IMR-90 (cell line): Measurements from ENCODE around the gene HPN. TPM values are rescaled to one million over a fixed set of nuclear protein-coding genes. Genes with fewer than 3 reads are reported as not detected.
"Not testable (repeated sequence)": the region's sequence is repeated elsewhere in the genome, so short reads cannot be mapped to it uniquely, and the experiment has no call there.

Experiments used
- ATAC-seq: fragments of 200-7000 bp; cut with Tn5 transposase; 2 replicates; pipeline ENCODE4 v1.9.1; 2020; ENCODE audit warnings: low read depth, mild to moderate bottlenecking, moderate library complexity
- BruUV-seq: library from RNA; stranded (reverse); fragments of 400-500 nt; replicated peaks from 2 replicates; lab custom pipeline; 2021; lab: Mats Ljungman, UMichigan
- CTCF ChIA-PET: fragments of 300-600 bp; formaldehyde crosslinking; extraction: SDS; loops from one replicate; lab custom pipeline; 2021; ENCODE audit warnings: antibody characterized with exemption; lab: Yijun Ruan, JAX
- POLR2A ChIA-PET: fragments of 300-600 bp; sonication (Branson Sonifier 250); formaldehyde crosslinking; loops from one replicate; lab custom pipeline; 2022; ENCODE audit warnings: antibody characterized with exemption; ENCODE audit not compliant: unreplicated experiment; lab: Charles Lee
- DNase-seq: peaks from one replicate; pipeline ENCODE4 v3.0.0; 2013
- H2AFZ ChIP-seq: replicated peaks from 2 replicates; pipeline ENCODE3; 2013; ENCODE audit warnings: low read length, mild to moderate bottlenecking; ENCODE audit not compliant: poor library complexity
- H2AK5ac ChIP-seq: 2 replicates; pipeline ENCODE4 v1.6.1; 2013; ENCODE audit warnings: low read depth, low read length, inconsistent platforms
- H2AK9ac ChIP-seq: replicated peaks from 2 replicates; pipeline ENCODE3; 2013; ENCODE audit warnings: mild to moderate bottlenecking, low read depth, low read length, moderate library complexity; ENCODE audit not compliant: poor library complexity
- H2BK120ac ChIP-seq: 2 replicates; pipeline ENCODE4 v1.6.1; 2013; ENCODE audit warnings: low read depth, low read length, inconsistent platforms
- H2BK15ac ChIP-seq: 3 replicates; pipeline ENCODE4 v1.6.1; 2013; ENCODE audit warnings: low read depth, low read length, inconsistent platforms
- H2BK20ac ChIP-seq: 2 replicates; pipeline ENCODE4 v1.6.1; 2013; ENCODE audit warnings: low read depth, mild to moderate bottlenecking, inconsistent platforms, low read length, moderate library complexity
- H2BK5ac ChIP-seq: 2 replicates; pipeline ENCODE4 v1.6.1; 2013; ENCODE audit warnings: mild to moderate bottlenecking, low read depth, low read length, inconsistent platforms; ENCODE audit not compliant: poor library complexity, severe bottlenecking
- H3K14ac ChIP-seq: replicated peaks from 2 replicates; pipeline ENCODE4 v1.6.1; 2013; ENCODE audit warnings: low read depth, low read length, inconsistent platforms
- H3K18ac ChIP-seq: 2 replicates; pipeline ENCODE4 v1.6.1; 2013; ENCODE audit warnings: low read depth, low read length, control low read depth
- H3K23ac ChIP-seq: 2 replicates; pipeline ENCODE4 v1.6.1; 2013; ENCODE audit warnings: low read depth, low read length, inconsistent platforms
- H3K27ac ChIP-seq: 2 replicates; pipeline ENCODE4 v1.5.1; 2013; ENCODE audit warnings: mild to moderate bottlenecking, control low read depth, low read length; ENCODE audit not compliant: insufficient read depth
- H3K27me3 ChIP-seq: 2 replicates; pipeline ENCODE4 v1.6.1; 2013; ENCODE audit warnings: low read length; ENCODE audit not compliant: control insufficient read depth, insufficient read depth
- H3K36me3 ChIP-seq: 2 replicates; pipeline ENCODE4 v1.6.1; 2013; ENCODE audit warnings: low read length, mixed read lengths; ENCODE audit not compliant: control insufficient read depth, insufficient read depth
- H3K4ac ChIP-seq: 2 replicates; pipeline ENCODE4 v1.6.1; 2013; ENCODE audit warnings: low read depth, low read length, inconsistent platforms
- H3K4me1 ChIP-seq: 2 replicates; pipeline ENCODE4 v1.6.1; 2013; ENCODE audit warnings: low read length, mixed read lengths; ENCODE audit not compliant: control insufficient read depth, insufficient read depth
- H3K4me2 ChIP-seq: 2 replicates; pipeline ENCODE4 v1.6.1; 2013; ENCODE audit warnings: low read depth, mild to moderate bottlenecking, control low read depth, low read length, moderate library complexity
- H3K4me3 ChIP-seq: 2 replicates; pipeline ENCODE4 v1.5.1; 2013; ENCODE audit warnings: low read depth, mild to moderate bottlenecking, control low read depth, low read length, moderate library complexity; ENCODE audit not compliant: insufficient read depth
- H3K56ac ChIP-seq: 2 replicates; pipeline ENCODE4 v1.6.1; 2013; ENCODE audit warnings: low read length, inconsistent platforms; ENCODE audit not compliant: insufficient read depth; ENCODE audit errors: extremely low read depth
- H3K79me1 ChIP-seq, 2 experiments: 2 replicates each; pipeline ENCODE4 v1.6.1; 2013; ENCODE audit warnings: low read length in 2 of 2, inconsistent platforms in 1 of 2, low read depth in 1 of 2
- H3K9ac ChIP-seq: 2 replicates; pipeline ENCODE4 v1.6.1; 2013; ENCODE audit warnings: low read depth, low read length, control low read depth
- H3K9me1 ChIP-seq: 2 replicates; pipeline ENCODE4 v1.6.1; 2013; ENCODE audit warnings: low read length, inconsistent platforms; ENCODE audit not compliant: insufficient read depth
- H3K9me3 ChIP-seq: 2 replicates; pipeline ENCODE4 v1.6.1; 2013; ENCODE audit warnings: low read length; ENCODE audit not compliant: control insufficient read depth, insufficient read depth
- H4K20me1 ChIP-seq: 2 replicates; pipeline ENCODE4 v1.6.1; 2013; ENCODE audit warnings: low read length, inconsistent platforms; ENCODE audit not compliant: insufficient read depth
- H4K5ac ChIP-seq: 2 replicates; pipeline ENCODE4 v1.6.1; 2013; ENCODE audit warnings: mild to moderate bottlenecking, low read depth, low read length, control low read depth
- H4K8ac ChIP-seq, 2 experiments: 2 replicates each; pipeline ENCODE4 v1.6.1; 2013; ENCODE audit warnings: low read depth in 2 of 2, low read length in 2 of 2, control low read depth in 1 of 2, inconsistent platforms in 1 of 2
- H4K91ac ChIP-seq: 2 replicates; pipeline ENCODE4 v1.6.1; 2013; ENCODE audit warnings: low read depth, low read length, inconsistent platforms; ENCODE audit not compliant: insufficient read depth
- WGBS, 2 experiments: methylation state at CpG; one replicate each; pipeline versions ENCODE4 v1.1.5 to v1.1.7; 2013; ENCODE audit warnings: missing lambda C conversion rate in 2 of 2; ENCODE audit not compliant: insufficient read length in 1 of 2; ENCODE audit errors: extremely low coverage in 2 of 2; 5-methylcytosine and 5-hydroxymethylcytosine counted together
- dilution Hi-C: fragments of 300-500 bp; cut with HindIII; formaldehyde crosslinking; loops from one replicate; pipeline ENCODE4 v1.14.3; 2018; ENCODE audit warnings: low sequenced_read_pairs; ENCODE audit not compliant: unreplicated experiment
- in situ Hi-C: fragments of 300-500 bp; cut with MboI; formaldehyde crosslinking; loops from 3 replicates; pipeline ENCODE4 v1.14.3; 2019; ENCODE audit warnings: low sequenced_read_pairs, inconsistent platforms, mixed read lengths
- intact Hi-C: fragments of 100-400 bp; cut with micrococcal nuclease; formaldehyde crosslinking; loops from 2 replicates; pipeline ENCODE4 v1.10.0; 2022
- polyA plus RNA-seq, 3 experiments: library from polyadenylated mRNA; depleted of rRNA; stranded (reverse); fragments of >200 nt; gene quantifications; 2 replicates each; pipeline ENCODE4 v1.2.3, GENCODE V29; 2012; ENCODE audit warnings: low replicate concordance in 1 of 3
- total RNA-seq: library from RNA; depleted of rRNA; stranded (reverse); fragments of >200 nt; gene quantifications from 2 replicates; pipeline ENCODE4 v1.2.3, GENCODE V29; 2012

Gene HPN
- total and polyA plus RNA-seq, 2 of the 4 experiments (the other 2 are of a cell fraction) = not detected

DNA sequence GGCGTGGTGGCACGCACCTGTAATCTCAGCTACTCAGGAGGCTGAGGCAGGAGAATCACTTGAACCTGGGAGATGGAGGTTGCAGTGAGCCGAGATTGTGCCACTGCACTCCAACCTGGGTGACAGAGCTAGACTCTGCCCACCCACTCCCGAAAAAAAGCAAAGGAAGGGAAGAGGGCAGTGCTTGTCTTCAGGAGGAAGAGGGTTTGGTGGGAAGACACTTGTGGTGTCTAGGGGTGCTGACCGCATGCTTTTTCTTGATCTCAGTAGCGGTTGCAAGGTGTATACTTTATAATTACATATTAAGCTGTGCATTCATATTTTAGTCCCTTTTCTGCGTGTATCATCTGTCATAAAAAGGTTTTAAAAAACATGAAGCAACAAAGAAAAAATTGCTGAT lies 48.9 kb upstream of the HPN start:
- H3K56ac ChIP-seq, H3K4me2 ChIP-seq, H3K79me1 ChIP-seq, H3K23ac ChIP-seq, H3K36me3 ChIP-seq, H2AK9ac ChIP-seq, CTCF ChIA-PET, H4K20me1 ChIP-seq, H3K9ac ChIP-seq, H2BK5ac ChIP-seq, POLR2A ChIA-PET, ATAC-seq, intact Hi-C loops, H3K27ac ChIP-seq, H2AFZ ChIP-seq, dilution Hi-C loops, H3K14ac ChIP-seq, H3K9me1 ChIP-seq, H3K4me3 ChIP-seq, H3K18ac ChIP-seq, H3K4me1 ChIP-seq, DNase-seq, in situ Hi-C loops, H4K5ac ChIP-seq, H3K9me3 ChIP-seq, H3K4ac ChIP-seq, H2BK15ac ChIP-seq, BruUV-seq, H2AK5ac ChIP-seq, H2BK120ac ChIP-seq, H4K91ac ChIP-seq, H2BK20ac ChIP-seq, H4K8ac ChIP-seq, H3K27me3 ChIP-seq: not testable (repeated sequence)
- 60% methylated on average over 1 of the region's 7 CpGs; no CpG with 5 or more reads in 1 of the 2 experiments for WGBS, 2 experiments
